Measurements from ENCODE around the gene MAP2K3.
"Not testable (repeated sequence)": the region's sequence is repeated elsewhere in the genome, so short reads cannot be mapped to it uniquely, and the experiment has no call there.

Gene MAP2K3

DNA sequence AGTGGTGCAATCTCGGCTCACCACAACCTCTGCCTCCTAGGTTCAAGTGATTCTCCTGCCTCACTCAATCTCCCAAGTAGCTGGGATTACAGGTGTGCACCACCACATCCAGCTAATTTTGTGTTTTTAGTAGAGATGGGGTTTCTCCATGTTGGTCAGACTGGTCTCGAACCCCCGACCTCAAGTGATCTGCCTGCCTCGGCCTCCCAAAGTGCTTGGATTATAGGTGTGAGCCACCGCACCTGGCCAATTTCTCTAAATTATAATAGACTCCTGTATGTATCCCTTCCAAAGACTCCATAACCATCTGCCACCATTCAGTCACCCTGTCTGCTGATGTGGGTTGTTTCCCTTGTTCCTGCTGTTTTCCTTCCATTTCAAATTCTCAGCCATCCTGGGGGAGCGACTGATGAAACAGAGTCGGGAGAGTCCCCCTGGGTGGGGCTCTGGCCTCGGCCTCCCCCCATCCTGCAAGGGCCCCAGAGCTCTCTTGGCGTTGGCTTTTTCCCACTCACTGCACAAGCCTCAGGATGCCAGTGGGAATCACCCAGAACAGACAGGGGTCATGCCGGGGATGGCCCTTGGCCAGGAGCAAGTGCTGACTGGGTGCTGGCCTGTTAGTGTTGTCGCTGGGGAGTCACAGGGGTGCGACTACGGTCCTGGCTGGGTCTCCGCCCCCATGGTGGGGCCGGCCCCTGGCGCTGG, 25.7 kb downstream of the MAP2K3 start:
- not testable (repeated sequence) for DNase-seq (ENCODE audit: low read depth in 2 of 2)

DNA sequence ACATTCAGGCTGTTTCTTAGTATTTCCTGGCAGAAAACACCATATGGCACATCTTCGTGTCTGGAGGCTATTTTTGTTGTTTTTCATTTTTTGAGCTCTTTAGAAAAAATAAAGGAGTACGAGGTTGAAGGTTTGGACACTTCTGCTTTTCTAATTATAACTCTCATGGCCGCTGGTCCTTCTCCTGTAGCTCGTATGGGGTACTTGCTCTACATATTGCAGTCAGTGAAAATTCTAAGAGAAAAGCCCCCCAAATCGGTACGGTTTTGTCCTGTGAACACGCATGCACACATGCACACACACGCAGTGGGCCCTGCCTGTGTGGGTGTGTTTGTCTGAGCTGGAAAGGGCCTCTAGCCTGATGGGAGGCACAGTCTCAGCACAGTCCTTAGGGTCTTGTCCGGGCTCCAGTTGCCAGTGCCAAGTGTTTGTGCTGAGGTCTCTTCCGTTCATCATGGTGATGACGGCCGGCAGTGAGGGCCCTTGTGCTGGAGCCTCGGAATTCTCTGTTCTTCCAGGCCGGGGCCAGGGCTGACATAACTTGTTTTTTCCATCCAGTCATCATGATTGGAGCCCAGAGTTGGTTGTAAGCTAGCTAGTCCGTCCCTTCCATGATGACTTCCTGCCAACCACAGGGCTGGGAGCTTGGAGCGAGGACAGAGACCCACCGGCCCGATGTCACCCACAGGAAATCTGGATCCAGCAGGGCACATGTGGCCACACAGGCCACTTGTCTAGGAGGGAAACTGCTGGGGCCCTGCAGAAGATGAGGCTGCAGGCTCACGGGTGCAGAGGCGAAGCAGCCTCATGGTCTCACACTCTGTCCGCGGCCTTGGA, 26.5 kb downstream of the MAP2K3 start:
- not testable (repeated sequence) for DNase-seq (ENCODE audit: low read depth in 2 of 2)

DNA sequence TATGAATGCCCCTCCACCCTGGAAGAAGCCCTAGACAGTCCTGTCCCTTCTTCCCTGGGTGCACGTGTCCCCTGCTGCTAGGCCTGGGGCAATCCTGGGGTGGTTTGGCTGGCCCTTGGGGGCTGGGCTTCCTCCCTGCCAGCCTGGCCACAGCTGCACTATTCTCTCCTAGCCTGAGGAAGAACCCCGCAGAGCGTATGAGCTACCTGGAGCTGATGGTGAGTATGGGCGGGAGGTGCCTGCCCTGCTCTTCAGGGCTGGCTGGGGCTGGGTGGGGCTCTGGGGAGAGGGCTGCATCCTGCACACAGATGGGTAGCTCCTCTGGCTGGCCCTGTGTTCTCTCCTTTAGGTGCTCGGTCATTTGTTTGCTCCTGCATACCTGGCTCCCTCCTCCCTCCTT, 28.8 kb downstream of the MAP2K3 start:
- no peak for DNase-seq (ENCODE audit: low read depth in 2 of 2)

DNA sequence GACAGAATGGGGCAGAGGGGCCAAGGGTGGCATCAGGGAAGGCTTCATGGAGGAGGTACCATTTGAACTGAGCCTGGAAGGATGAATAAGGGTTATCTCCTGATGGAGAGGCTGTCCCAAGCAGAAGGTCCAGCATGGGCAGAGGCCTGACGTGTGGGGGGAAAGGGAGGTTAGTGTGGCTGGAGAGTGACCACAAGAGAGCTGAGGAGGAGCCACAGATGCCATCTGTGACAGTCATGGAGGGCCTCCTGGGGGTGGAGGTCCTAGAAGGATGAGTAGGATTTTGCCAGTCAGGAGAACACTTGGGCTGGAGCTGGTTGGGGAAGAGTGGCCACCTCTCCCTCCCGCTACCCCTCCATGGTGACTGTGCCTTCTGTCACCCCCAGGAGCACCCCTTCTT, 29.2 kb downstream of the MAP2K3 start:
- DNase-seq (ENCODE audit: low read depth in 2 of 2) = not testable (repeated sequence)

DNA sequence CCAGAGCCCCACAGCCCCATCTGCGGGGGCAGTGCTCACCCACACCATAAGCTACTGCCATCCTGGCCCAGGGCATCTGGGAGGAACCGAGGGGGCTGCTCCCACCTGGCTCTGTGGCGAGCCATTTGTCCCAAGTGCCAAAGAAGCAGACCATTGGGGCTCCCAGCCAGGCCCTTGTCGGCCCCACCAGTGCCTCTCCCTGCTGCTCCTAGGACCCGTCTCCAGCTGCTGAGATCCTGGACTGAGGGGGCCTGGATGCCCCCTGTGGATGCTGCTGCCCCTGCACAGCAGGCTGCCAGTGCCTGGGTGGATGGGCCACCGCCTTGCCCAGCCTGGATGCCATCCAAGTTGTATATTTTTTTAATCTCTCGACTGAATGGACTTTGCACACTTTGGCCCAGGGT, 29.8 kb downstream of the MAP2K3 start:
- not testable (repeated sequence) for DNase-seq (ENCODE audit: low read depth in 2 of 2)

DNA sequence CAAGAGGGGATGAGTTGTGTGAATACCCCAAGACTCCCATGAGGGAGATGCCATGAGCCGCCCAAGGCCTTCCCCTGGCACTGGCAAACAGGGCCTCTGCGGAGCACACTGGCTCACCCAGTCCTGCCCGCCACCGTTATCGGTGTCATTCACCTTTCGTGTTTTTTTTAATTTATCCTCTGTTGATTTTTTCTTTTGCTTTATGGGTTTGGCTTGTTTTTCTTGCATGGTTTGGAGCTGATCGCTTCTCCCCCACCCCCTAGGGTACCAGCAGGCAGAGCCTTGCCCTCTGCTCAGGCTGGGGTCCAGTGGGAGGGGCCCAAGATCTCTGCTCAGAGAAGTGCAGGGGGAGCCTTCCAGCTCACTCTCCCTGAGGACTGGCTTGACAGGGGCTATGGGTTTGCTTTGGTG, 30.2 kb downstream of the MAP2K3 start:
- not testable (repeated sequence) for DNase-seq (ENCODE audit: low read depth in 2 of 2)

DNA sequence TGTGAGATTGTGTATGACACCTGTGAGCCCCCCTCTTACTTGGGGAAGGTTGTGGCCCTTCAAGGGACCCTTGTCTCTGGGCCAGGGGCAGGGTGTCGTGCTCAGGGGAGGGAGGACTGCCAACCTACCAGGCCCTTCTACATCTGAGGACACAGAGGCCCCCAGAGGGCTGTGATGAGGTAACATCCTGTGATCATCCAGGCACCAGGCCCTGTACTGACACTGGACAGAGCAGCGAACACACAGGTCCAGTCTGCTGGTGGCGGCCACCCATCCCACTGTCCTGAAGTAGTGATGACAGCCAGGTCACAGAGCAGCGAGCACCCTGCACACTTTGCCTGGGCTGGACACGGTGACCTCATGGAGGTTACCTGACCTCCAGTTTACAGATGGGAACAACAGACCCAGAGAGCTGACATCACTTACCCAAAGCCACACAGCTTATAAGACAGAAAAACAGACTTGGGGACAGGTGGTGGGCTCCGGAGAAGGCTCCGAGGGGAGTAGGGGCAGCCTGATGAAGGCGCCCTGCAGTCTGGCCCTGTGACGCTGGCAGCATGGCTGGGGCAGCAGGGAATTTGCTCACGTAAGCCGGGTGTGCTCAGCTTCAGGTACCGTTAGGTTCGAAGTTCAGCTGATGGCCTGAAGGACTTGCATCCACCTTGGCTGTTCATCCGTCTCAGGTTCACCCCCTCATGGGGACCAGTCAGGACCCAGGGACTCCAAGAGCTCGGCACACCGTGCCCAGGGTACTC, 30.9 kb downstream of the MAP2K3 start:
- DNase-seq (ENCODE audit: low read depth in 2 of 2) = not testable (repeated sequence)

DNA sequence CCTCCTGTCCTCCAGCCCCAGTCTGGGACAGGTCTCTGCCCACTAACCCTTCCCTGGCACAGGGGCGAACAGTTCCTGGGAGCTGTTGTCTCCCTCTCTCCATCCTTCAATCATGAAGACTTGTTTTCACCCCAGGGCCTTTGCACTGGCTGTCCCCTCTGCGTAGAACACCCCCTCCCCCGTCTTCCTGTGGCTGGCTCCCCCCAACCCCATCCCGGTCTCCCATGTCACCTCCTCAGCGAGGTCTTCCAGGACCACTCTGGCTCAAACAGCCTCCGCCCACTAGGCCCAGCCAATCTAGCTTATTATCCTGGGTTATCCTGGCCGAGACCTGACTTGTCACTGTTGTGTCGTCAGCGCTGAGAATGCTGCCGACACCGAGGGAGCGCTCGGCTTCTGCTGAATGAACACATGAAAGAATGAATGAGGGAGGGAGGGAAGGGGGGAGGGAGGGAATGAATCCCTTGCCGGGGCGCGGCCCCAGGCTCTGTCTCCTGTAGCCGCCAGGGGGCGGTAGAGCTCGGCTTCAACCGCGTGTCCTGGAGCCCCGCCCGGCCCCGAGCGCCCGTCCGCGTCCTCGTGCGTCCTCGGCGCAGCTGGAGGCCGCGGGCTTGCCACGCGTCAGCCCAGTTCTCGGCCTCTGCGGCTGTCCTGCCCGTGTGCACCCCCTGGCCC, 31.8 kb downstream of the MAP2K3 start:
- not testable (repeated sequence) for DNase-seq (ENCODE audit: low read depth in 2 of 2)

DNA sequence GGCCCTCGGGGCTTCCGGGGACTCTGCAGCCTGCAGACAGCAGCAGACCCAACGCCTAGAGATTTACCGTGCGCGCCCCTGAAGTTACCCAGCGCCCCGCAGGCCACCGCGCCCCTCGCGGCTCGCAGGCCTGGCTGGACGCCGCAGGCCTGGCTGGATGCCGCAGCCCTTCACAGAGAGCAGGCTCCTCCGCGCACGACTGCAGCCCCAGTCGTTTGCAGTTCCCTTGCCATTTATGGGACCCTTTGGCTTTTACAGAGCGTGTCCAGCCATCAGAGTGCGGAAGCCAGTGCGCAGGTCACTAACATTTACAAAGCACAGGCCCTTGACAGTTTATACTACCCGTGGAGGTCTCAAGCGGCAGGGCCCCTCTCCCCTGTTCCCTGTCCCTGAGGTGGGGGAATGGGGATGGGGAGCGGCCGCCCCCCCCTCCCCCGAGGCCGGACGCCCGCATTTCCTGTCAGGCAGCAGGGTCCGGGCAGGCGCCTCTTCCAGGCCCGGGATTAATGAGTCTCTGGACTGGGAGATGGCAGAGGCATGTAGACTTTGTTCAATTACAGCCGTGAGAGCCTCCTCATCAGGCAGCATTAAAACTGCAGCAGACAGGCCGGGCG, 32.5 kb downstream of the MAP2K3 start:
- DNase-seq (ENCODE audit: low read depth in 2 of 2) = not testable (repeated sequence)

DNA sequence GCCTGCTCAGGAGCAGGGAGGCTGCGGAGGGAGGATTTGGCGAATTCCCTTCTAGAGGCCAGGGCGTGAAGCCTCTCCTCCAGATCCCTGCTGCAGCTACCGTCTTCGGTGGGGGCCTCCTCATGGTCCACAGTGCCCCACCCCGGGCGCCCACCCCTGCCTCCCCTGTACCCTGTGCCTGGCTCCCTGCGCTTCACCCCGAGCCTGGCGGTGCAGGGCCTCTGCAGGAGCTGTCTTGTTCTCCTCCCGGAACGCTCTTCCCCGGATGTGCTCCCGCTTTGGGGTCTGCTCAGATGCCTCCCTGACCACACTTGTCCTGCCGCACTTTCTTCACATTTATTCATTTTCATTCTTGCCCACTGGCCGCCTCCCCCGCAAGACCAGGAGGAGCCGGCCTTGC, 33.3 kb downstream of the MAP2K3 start:
- DNase-seq (ENCODE audit: low read depth in 2 of 2) = not testable (repeated sequence)

DNA sequence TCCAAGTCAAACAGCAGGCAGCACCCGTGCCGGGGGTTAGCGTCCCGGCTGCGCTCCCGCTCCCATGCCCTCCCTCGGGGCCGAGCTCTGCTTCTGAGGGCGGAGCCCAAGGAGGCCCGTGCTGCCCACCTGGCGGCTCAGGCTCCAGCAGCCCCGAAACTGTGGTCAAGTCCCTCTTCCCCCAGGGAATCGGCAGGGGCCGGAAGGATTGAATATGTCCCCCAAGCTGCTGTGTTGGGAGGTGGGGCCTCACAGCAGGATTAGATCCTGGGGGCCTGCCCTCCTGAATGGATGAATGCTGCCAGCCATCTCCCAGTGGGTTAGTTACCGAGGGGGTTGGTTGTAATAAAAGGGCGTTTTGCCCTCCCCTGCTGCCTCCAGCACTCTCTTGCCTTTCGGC, 33.9 kb downstream of the MAP2K3 start:
- no peak for DNase-seq (ENCODE audit: low read depth in 2 of 2)

DNA sequence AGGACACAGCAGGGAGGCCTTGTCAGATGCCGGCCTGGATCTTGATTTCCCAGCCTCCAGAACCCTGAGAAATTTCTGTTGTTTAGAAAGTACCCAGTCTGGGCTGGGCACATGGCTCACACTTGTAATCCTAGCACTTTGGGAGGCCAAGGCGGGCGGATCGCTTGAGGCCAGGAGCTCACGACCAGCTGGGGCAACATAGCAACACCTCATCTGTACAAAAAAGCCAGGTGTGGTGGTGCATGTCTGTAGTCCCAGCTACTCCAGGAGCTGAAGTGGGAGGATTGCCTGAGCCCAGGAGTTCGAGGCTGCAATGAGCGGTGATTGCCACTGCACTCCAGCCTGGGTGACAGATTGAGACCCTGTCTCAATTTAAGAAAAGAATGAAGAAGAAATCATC, 34.3 kb downstream of the MAP2K3 start:
- DNase-seq (ENCODE audit: low read depth in 2 of 2) = not testable (repeated sequence)

DNA sequence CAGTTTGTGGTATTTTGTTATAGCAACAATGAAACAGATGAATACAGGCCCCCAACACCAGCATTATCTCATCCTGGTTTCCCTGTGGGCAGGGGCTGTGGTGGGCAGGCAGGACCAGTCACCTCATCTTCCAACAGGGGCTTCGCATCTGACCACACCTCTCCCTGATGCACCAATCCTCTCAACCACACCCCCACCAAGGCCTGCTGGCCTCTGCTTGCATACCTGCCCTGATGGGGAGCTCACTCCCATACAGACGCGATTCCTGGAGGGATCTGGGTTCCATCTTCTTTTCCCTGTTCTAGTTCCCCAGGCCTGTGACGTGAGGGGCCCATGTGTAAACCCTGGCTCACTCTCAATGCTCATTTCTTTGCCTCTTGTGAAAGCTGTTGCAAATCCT, 34.7 kb downstream of the MAP2K3 start:
- DNase-seq (ENCODE audit: low read depth in 2 of 2) = not testable (repeated sequence)

DNA sequence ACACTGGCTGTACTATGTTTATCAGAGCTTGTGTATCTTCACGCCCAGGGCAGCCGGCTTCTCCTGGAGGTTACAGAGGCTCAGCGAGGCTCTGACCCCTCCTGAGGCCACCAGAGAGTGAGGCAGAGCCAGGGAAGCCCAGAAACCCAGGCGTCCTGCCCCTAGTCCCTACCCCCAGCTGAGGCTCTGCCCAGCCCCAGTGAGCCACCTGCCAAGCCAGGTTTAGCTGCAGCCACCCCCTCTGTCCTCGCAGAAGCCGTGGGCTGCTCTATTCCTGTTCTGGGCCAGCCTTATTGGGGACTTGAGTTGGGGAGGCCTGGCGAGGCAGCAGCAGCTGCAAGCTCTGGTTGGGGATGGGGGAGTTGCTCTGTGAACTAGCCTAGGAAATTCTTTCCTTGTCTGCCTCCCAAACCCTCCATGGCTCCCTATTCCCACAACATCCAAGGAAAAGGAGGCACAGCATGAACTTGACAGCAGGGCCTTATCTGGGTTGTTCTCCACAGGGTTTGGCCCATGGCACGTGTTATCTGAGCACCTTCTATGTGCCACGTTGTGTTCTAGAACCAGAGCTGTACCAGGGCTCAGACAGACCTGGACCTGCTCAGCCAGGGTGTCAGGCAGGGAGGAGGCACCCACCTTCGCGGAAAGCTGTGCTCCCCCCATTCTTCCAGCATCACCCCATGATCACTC, 35.3 kb downstream of the MAP2K3 start:
- DNase-seq (ENCODE audit: low read depth in 2 of 2) = not testable (repeated sequence)

DNA sequence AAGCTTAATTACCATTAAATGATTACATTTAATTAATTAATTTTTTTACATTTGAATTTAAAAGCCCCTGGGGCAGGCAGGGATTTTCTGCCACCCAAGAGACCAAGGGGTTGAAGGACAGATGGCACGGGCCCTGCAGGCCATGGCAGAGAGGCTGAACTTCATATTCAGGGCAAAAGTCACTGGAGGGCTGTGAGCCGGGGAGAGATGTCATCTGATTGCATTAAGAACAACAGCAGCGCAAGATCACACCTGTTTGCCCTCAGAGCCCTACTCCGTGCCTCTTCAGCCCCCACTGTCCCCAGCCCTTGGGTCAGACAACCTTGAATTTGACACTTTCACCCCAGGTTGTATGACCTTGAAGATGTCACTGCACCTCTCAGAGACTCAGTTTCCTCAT, 35.9 kb downstream of the MAP2K3 start:
- DNase-seq (ENCODE audit: low read depth in 2 of 2) = not testable (repeated sequence)

DNA sequence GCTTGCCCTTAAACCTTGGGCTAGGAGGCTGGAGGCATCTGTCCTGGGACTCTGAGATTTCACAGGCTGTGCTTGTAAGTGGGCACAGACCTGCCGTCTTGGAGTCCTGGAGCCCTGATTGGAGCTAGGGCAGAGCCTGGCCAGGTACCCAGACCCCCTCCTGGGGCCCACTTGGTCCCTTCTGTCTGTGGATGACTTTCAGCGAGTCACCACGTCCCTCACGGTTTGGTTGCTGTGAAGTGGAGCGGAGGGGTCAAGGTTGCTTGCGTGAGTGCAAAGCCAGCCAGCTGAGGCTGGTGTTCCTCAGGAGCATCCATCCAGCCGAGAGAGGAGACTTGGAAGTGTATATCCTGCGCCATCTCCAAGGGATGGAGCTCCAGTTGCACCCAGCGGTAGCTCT, 36.5 kb downstream of the MAP2K3 start:
- not testable (repeated sequence) for DNase-seq (ENCODE audit: low read depth in 2 of 2)

DNA sequence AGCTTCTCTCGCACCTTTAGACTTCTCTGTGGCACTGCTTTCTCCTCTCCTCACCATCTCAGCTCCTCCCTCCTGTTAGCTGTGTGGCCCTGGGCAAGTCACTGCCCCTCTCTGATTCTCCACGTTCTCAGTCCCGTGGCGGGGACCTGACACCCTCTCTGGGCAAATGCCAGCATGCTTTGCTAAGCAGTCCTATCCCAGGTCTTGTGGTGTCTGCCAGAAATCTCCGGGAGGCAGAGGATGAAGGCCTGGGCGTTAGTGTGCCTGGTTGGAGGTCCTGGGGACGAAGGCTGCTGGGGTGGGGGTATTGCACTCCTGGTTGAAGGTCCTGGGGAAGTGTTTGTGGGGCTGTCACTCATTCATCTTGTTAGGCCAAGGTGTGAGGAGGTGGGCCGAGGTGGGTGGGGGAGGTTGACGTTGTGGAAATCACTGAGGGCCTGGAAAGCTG, 37.3 kb downstream of the MAP2K3 start:
- not testable (repeated sequence) for DNase-seq (ENCODE audit: low read depth in 2 of 2)

DNA sequence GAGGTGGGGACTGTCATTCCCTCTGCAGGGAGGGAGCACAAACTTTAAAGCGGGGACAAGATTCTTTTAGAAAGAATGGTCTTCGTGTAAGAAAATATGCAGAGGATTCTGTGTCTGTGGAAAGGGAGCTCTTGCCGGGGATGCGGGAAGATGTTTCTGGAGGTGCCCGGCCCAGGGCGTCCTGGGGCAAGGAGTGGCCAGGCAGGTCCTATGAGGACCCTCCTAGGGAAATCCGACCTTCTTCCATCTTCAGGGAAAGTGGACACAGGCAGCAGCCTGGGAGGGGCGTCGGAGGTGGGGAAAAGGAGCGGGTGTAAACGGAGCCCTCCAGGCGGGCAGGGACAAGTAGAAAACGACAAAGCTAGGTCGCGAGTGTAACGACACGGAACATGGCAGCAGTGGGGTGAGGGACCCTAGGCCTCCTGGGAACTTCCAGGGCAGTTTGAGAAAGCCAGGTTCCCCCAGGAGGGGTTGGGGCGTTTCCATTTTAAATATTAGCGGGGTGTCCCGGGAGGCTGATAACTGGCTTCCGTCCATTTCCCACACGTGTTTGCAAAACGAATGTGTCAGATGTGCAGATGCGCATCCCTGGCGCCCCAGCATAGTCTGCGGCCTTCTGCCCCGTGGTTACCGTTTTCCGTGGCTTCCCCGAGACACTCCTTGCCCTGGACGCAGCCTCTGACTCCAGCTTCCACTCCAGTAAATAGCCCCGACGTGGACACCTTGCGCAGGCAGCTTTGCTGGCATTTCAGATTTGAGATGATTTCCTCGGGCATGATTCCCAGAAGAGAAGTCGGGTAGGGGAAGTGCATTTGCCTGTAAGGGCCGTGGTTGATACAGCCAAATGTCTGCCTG, 39.0 kb downstream of the MAP2K3 start:
- DNase-seq (ENCODE audit: low read depth in 2 of 2) = not testable (repeated sequence)

DNA sequence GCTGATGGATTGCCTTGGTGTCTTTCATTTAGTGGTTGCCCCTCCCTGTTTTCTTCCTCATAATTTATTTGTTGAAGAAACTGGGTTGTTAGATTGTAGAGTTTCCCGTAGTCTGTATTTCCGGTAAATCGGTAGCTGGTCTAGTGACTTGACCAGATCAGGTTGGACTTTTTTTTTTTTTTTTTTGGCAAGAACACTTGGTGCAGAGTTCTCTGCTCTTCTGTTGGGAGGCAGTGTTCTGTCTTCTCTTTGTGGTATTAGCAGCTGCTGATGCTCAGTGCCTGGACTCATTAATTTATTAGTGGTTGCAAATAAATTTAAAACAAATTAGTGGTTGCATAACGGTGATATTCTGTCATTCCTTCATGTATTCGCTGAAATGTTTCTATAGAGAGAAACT, 40.2 kb downstream of the MAP2K3 start:
- DNase-seq (ENCODE audit: low read depth in 2 of 2) = not testable (repeated sequence)

DNA sequence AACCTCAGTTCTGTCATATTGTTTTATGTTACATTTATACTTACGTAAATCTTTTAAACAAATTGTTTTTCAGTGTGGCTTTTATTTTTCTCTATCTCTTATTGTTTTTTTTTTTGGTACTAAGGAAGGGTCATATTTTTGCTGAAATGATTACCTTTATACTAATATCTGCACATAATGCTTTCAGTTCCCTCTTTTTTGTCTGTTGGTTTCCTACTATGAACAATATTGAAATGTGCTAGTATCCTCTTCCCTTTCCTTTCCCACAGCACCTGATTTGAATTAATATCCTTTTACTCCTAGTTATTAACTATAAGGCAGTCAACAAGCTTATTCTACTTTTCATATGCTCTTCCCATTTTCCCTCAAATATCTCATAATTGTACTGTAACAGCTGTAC, 43.4 kb downstream of the MAP2K3 start:
- not testable (repeated sequence) for DNase-seq (ENCODE audit: low read depth in 2 of 2)

Data from stimulated activated CD8-positive, alpha-beta memory T cell treated with anti-CD3 and anti-CD28 coated beads, Interleukin-7, amount 100 ng/mL, for 1 hour (primary cell).